GM19452 (cell line): ENCODE measurements around the gene EDA2R.

Experiments
- ATAC-seq: cut with Tn5 transposase; IDR thresholded peaks from one replicate; pipeline ENCODE4 v1.9.1; 2021; ENCODE audit not compliant: unreplicated experiment

EDA2R gene

GRCh38 chrX:66547847-66548369 is 91.0 kb downstream of the EDA2R start:
- no peak for ATAC-seq
